ENCODE results near the gene KRT80. TPM values are rescaled to one million over a fixed set of nuclear protein-coding genes. Genes with fewer than 3 reads are reported as not detected.

The KRT80 gene
- total and polyA plus RNA-seq, 2 donors (not counting 3 experiments of a cell fraction or from before 2014, with no cell fraction given): 13.6 to 23.7 TPM

DNA sequence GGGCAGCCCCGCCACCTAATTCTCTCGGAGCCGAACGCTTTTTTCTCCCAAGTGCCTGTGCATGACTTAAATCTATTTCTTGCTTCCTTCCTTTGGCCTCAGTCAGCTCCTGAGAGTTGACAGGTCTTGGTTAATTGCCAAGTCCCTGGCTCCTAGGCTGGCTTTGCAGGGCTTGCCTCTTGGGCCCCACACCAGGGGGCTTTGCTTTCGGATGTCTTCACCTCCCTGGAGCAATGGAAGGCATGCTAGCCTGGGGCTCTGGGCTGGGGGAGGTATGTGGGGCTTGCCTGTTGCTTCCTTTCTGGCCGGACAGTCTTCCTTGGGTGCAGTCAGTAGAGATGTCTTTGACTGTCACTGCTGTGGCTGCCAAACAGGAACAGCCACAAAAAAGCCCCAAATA is 2.2 kb upstream of the KRT80 start:
- peaks cover 58% of the 10 kb centered on the region for H3K4me1 ChIP-seq (ENCODE audit: control insufficient read depth, extremely low read depth, insufficient read depth, low read length)
- intact Hi-C loops (cut with micrococcal nuclease) (no loop called here), dilution Hi-C loops (cut with MboI; ENCODE audit: extremely low pct_ligation_motif_present, low sequenced_read_pairs) (no loop called here)
- TF ChIP-seq FOS (IDR thresholded peaks at IDR 0.05; ENCODE audit: borderline replicate concordance, insufficient read depth, low read length) (no peak), GATA2 (IDR thresholded peaks at IDR 0.05; ENCODE audit: insufficient read depth, insufficient read length, low read depth, low read length) (no peak), MYC (IDR thresholded peaks at IDR 0.05; ENCODE audit: low read depth, low read length) (no peak), POLR2AphosphoS5 (IDR thresholded peaks at IDR 0.05; ENCODE audit: insufficient read depth, low read depth, low read length) (no peak), EZH2 (IDR thresholded peaks at IDR 0.05; ENCODE audit: borderline replicate concordance, low read depth, low read length, severe bottlenecking) (no peak), POLR2A (IDR thresholded peaks at IDR 0.05; ENCODE audit: low read depth, low read length) (no peak), JUN (IDR thresholded peaks at IDR 0.05; ENCODE audit: borderline replicate concordance, insufficient read depth, insufficient read length, low read depth) (no peak)
- TF ChIP-seq, protein P1, sequence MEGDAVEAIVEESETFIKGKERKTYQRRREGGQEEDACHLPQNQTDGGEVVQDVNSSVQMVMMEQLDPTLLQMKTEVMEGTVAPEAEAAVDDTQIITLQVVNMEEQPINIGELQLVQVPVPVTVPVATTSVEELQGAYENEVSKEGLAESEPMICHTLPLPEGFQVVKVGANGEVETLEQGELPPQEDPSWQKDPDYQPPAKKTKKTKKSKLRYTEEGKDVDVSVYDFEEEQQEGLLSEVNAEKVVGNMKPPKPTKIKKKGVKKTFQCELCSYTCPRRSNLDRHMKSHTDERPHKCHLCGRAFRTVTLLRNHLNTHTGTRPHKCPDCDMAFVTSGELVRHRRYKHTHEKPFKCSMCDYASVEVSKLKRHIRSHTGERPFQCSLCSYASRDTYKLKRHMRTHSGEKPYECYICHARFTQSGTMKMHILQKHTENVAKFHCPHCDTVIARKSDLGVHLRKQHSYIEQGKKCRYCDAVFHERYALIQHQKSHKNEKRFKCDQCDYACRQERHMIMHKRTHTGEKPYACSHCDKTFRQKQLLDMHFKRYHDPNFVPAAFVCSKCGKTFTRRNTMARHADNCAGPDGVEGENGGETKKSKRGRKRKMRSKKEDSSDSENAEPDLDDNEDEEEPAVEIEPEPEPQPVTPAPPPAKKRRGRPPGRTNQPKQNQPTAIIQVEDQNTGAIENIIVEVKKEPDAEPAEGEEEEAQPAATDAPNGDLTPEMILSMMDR (IDR thresholded peaks at IDR 0.05; ENCODE audit: extremely low read depth in 1 of 2, insufficient read depth in 1 of 2, low read depth in 1 of 2, low read length in 2 of 2): no peak
- TF ChIP-seq, protein P2, sequence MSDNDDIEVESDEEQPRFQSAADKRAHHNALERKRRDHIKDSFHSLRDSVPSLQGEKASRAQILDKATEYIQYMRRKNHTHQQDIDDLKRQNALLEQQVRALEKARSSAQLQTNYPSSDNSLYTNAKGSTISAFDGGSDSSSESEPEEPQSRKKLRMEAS (IDR thresholded peaks at IDR 0.05; ENCODE audit: insufficient read depth, insufficient read length): no peak
- H3K36me3 ChIP-seq (ENCODE audit: control insufficient read depth in 2 of 2, extremely low read depth in 1 of 2, insufficient read depth in 2 of 2, low read length in 2 of 2): no peaks in the 10 kb centered on the region
- H3K9me3 ChIP-seq (replicated peaks; ENCODE audit: control insufficient read depth, insufficient read depth, low read length): no peaks in the 10 kb centered on the region
- H3K27me3 ChIP-seq (ENCODE audit: control insufficient read depth in 2 of 2, insufficient read depth in 2 of 2, low read length in 2 of 2): no peaks in the 10 kb centered on the region
- H3K9me1 ChIP-seq (replicated peaks; ENCODE audit: control insufficient read depth, extremely low read depth, insufficient read depth, low read length): no peaks in the 10 kb centered on the region
- FAIRE-seq: peak; percentile 92
- no peaks in the 10 kb centered on the region for H3K79me2 ChIP-seq (ENCODE audit: control insufficient read depth, insufficient read depth, low read length)
- H2AFZ ChIP-seq (ENCODE audit: low read depth, low read length): no peak overlapping the region
- H3K9ac ChIP-seq (replicated peaks; ENCODE audit: extremely low read depth, insufficient read depth, low read length): no peak overlapping the region
- ChIA-PET POLR2A (no interaction called here), CTCF (interaction anchor here (0.8 to 12.0 kb wide), 10 partner anchors 8 to 37 kb away, joined by 3 to 138 read pairs (median 4); no protein-coding TSS in a partner anchor)
- BruUV-seq (replicated peaks): no TSS peak
- peak; percentile 70 for DNase-seq (ENCODE audit: low read depth, low spot score)
- H3K27ac ChIP-seq (ENCODE audit: insufficient read depth, low read depth, low read length): peak overlapping the region; percentile 87
- no peaks in the 10 kb centered on the region for H4K20me1 ChIP-seq (replicated peaks; ENCODE audit: control insufficient read depth, extremely low read depth, insufficient read depth, low read length)
- peak overlapping the region; percentile 10 for H3K4me2 ChIP-seq (ENCODE audit: insufficient read depth, low read length)
- no peak overlapping the region for H3K4me3 ChIP-seq (replicated peaks in 1 of 3; ENCODE audit: insufficient read depth in 1 of 3, low read depth in 1 of 3, low read length in 3 of 3)

Data from endothelial cell of umbilical vein (primary cell).